ENCODE data around the gene ZNF3. TPM values are rescaled to one million over a fixed set of nuclear protein-coding genes. Genes with fewer than 3 reads are reported as not detected.

Gene ZNF3
- polyA plus RNA-seq, 3 donors: 7.1 to 13.4 (median 8.9) TPM

- H3K4me1 ChIP-seq (ENCODE audit: control insufficient read depth in 1 of 2, insufficient read depth in 2 of 2, low read length in 2 of 2): peaks cover 22 to 27% of the 10 kb centered on the region in 2 donors
- no peaks in the 10 kb centered on the region for H3K27me3 ChIP-seq (ENCODE audit: control insufficient read depth in 2 of 2, insufficient read depth in 2 of 2, low read length in 2 of 2)
- Mint-ChIP-seq H3K27ac (peak overlapping the region in 3 of 7 donors; percentile 3 to 89 (median 56)), H3K27me3 (ENCODE audit: low read depth in 3 of 3) (peaks cover 0 to 3% (median 0%) of the 10 kb centered on the region in 3 donors), H3K36me3 (peaks cover 60 to 67% of the 10 kb centered on the region in 2 donors), H3K4me3 (no peak overlapping the region), H3K9me3 (no peaks in the 10 kb centered on the region), H3K4me1 (peaks cover 23% of the 10 kb centered on the region)
- no peak overlapping the region for H3K4me2 ChIP-seq (replicated peaks; ENCODE audit: extremely low read depth, low read length, poor library complexity, severe bottlenecking)
- no peak overlapping the region for H3K27ac ChIP-seq (ENCODE audit: low read depth in 1 of 2, low read length in 2 of 2)
- no peak for DNase-seq
- no peak overlapping the region for H2AFZ ChIP-seq (ENCODE audit: insufficient read depth, low read depth, low read length, poor library complexity, severe bottlenecking)
- WGBS (ENCODE audit: insufficient coverage): 92% methylated on average over 8 of the region's 10 CpGs
- intact Hi-C loops (cut with micrococcal nuclease): no loop called here
- no peak overlapping the region for H3K9ac ChIP-seq (ENCODE audit: insufficient read depth, low read length, poor library complexity, severe bottlenecking)
- H3K36me3 ChIP-seq (replicated peaks in 1 of 2; ENCODE audit: control insufficient read depth in 1 of 2, insufficient read depth in 2 of 2, low read length in 2 of 2): peaks cover 56 to 64% of the 10 kb centered on the region in 2 donors
- peaks cover 53% of the 10 kb centered on the region for H3K79me2 ChIP-seq (ENCODE audit: insufficient read depth, low read length)
- H3K4me3 ChIP-seq (replicated peaks in 1 of 3; ENCODE audit: low read depth in 2 of 3, low read length in 3 of 3): no peak overlapping the region
- H3K9me3 ChIP-seq (replicated peaks in 1 of 2; ENCODE audit: control insufficient read depth in 1 of 2, insufficient read depth in 1 of 2, low read length in 2 of 2): no peaks in the 10 kb centered on the region
- no peak for TF ChIP-seq CTCF (IDR thresholded peaks at IDR 0.05)
- no peaks in the 10 kb centered on the region for H4K20me1 ChIP-seq (ENCODE audit: insufficient read depth, low read length)
These were observed 17.4 kb upstream of the ZNF3 start for GRCh38 chr7:100098913-100099312.

- no peak for DNase-seq
- TF ChIP-seq CTCF (IDR thresholded peaks at IDR 0.05): no peak
- WGBS (ENCODE audit: insufficient coverage): 95% methylated on average over 13 of the region's 17 CpGs
- intact Hi-C loops (cut with micrococcal nuclease): no loop called here
- peaks cover 83 to 89% of the 10 kb centered on the region in 2 donors for H3K36me3 Mint-ChIP-seq
- no peak overlapping the region for H2AFZ ChIP-seq (ENCODE audit: insufficient read depth, low read depth, low read length, poor library complexity, severe bottlenecking)
- H3K36me3 ChIP-seq (replicated peaks in 1 of 2; ENCODE audit: control insufficient read depth in 1 of 2, insufficient read depth in 2 of 2, low read length in 2 of 2): peaks cover 82 to 88% of the 10 kb centered on the region in 2 donors
- peak overlapping the region in 3 of 7 donors; percentile 10 to 77 (median 62) for H3K27ac Mint-ChIP-seq
- no peak overlapping the region for H3K4me2 ChIP-seq (replicated peaks; ENCODE audit: extremely low read depth, low read length, poor library complexity, severe bottlenecking)
- no peaks in the 10 kb centered on the region for H3K9me3 ChIP-seq (replicated peaks in 1 of 2; ENCODE audit: control insufficient read depth in 1 of 2, insufficient read depth in 1 of 2, low read length in 2 of 2)
- H3K4me3 ChIP-seq (replicated peaks in 1 of 3; ENCODE audit: low read depth in 2 of 3, low read length in 3 of 3): no peak overlapping the region
- no peak overlapping the region for H3K9ac ChIP-seq (ENCODE audit: insufficient read depth, low read length, poor library complexity, severe bottlenecking)
- no peaks in the 10 kb centered on the region for H3K27me3 Mint-ChIP-seq (ENCODE audit: low read depth in 3 of 3)
- no peak overlapping the region for H3K4me3 Mint-ChIP-seq
- no peaks in the 10 kb centered on the region for H4K20me1 ChIP-seq (ENCODE audit: insufficient read depth, low read length)
- peaks cover 39% of the 10 kb centered on the region for H3K79me2 ChIP-seq (ENCODE audit: insufficient read depth, low read length)
- no peak overlapping the region for H3K27ac ChIP-seq (ENCODE audit: low read depth in 1 of 2, low read length in 2 of 2)
- H3K4me1 ChIP-seq (ENCODE audit: control insufficient read depth in 1 of 2, insufficient read depth in 2 of 2, low read length in 2 of 2): peaks cover 9 to 10% of the 10 kb centered on the region in 2 donors
- no peaks in the 10 kb centered on the region for H3K9me3 Mint-ChIP-seq
- H3K4me1 Mint-ChIP-seq: peaks cover 14% of the 10 kb centered on the region
- no peaks in the 10 kb centered on the region for H3K27me3 ChIP-seq (ENCODE audit: control insufficient read depth in 2 of 2, insufficient read depth in 2 of 2, low read length in 2 of 2)
These were observed 14.2 kb upstream of the ZNF3 start for GRCh38 chr7:100095704-100096103.

All from CD14-positive monocyte (primary cell).